Gastrocnemius medialis (tissue), 4 donors: Measurements from ENCODE around the gene ABCF3.

Experiments used
- CTCF ChIP-seq, 5 experiments: fragments of 450-650 bp in 3 of 5; fragments of 200-600 bp in 2 of 5; sonication (generic) in 2 of 5; IDR thresholded peaks in 4 of 5; conservative IDR thresholded peaks in 1 of 5; 1 replicate in 4 of 5; 2 replicates in 1 of 5; pipeline ENCODE4 v1.5.1; 2016 to 2019; ENCODE audit warnings: antibody characterized with exemption in 5 of 5, mild to moderate bottlenecking in 3 of 5, moderate library complexity in 3 of 5
- POLR2A ChIP-seq, 2 donors: fragments of 450-650 bp; IDR thresholded peaks; one replicate each; pipeline ENCODE4 v1.6.1; 2017; ENCODE audit warnings: antibody characterized with exemption in 2 of 2, mild to moderate bottlenecking in 2 of 2, moderate library complexity in 2 of 2

- TF ChIP-seq POLR2A (IDR thresholded peaks at IDR 0.05) (no peak), CTCF (IDR thresholded peaks at IDR 0.05 in 4 of 5, conservative IDR thresholded peaks at IDR 0.05 in 1 of 5) (no peak)
These were observed 30.1 kb upstream of the ABCF3 start for GRCh38 chr3:184155644-184156521.
